HCT116 (cell line): ENCODE measurements around the gene POLR1A. TPM values are rescaled to one million over a fixed set of nuclear protein-coding genes. Genes with fewer than 3 reads are reported as not detected.

Source experiments
- ATAC-seq: fragments of 200-7000 bp; cut with Tn5 transposase; 2 replicates; pipeline ENCODE4 v1.9.1; 2020; ENCODE audit warnings: mild to moderate bottlenecking, moderate library complexity
- BruUV-seq: library from RNA; stranded (reverse); fragments of 400-500 nt; replicated peaks from 2 replicates; lab custom pipeline; 2021; lab: Mats Ljungman, UMichigan
- CTCF ChIA-PET: fragments of 300-600 bp; sonication (Branson Sonifier 250); formaldehyde crosslinking; loops from one replicate; lab custom pipeline; 2021; ENCODE audit warnings: antibody characterized with exemption; lab: Charles Lee
- POLR2A ChIA-PET: fragments of 300-600, 350-600 bp; sonication (Branson Sonifier 250); formaldehyde crosslinking; loops from one replicate; lab custom pipeline; 2021; ENCODE audit warnings: antibody characterized with exemption; lab: Charles Lee
- RAD21 ChIA-PET, 2 experiments: fragments of 300-600 bp; sonication (Branson Sonifier 250); formaldehyde crosslinking; loops; one replicate each; lab custom pipeline; 2023; ENCODE audit warnings: low total read pairs in 2 of 2; ENCODE audit not compliant: uncharacterized antibody in 2 of 2, unreplicated experiment in 2 of 2, low non-redundant PET in 1 of 2; lab: Charles Lee
- DNase-seq: peaks from one replicate; pipeline ENCODE4 v3.0.0-alpha.2; 2010; ENCODE audit warnings: low read depth, low spot score
- H2AFZ ChIP-seq: fragments of 200-600 bp; shearing (Covaris generic), sonication (generic); 2 replicates; pipeline ENCODE4 v1.6.1; 2017; ENCODE audit warnings: low read depth, mixed run types, mixed read lengths, antibody characterized with exemption, low read length; ENCODE audit not compliant: poor library complexity, severe bottlenecking
- H3K27ac ChIP-seq: 2 replicates; pipeline ENCODE4 v1.5.1; 2012; ENCODE audit warnings: low read depth, low read length
- H3K27me3 ChIP-seq: fragments of 200-600 bp; sonication (generic); 2 replicates; pipeline ENCODE4 v1.6.1; 2016; ENCODE audit warnings: mixed run types, low read length, mixed read lengths; ENCODE audit not compliant: insufficient read depth
- H3K36me3 ChIP-seq, 2 experiments: fragments of 200-500 bp in 1 of 2; fragments of 200-600 bp in 1 of 2; sonication (Bioruptor generic) in 1 of 2; sonication (generic) in 1 of 2; 2 replicates each; pipeline versions ENCODE4 v1.5.1 to v1.6.1; 2014 to 2016; ENCODE audit warnings: low read length in 2 of 2, inconsistent platforms in 1 of 2, mixed read lengths in 1 of 2, mixed run types in 1 of 2; ENCODE audit not compliant: insufficient read depth in 2 of 2, control insufficient read depth in 1 of 2
- H3K4me1 ChIP-seq, 2 experiments: fragments of 200-600 bp in 1 of 2; sonication (generic) in 1 of 2; 2 replicates each; pipeline versions ENCODE4 v1.5.1 to v1.6.1; 2012 to 2017; ENCODE audit warnings: low read length in 2 of 2, inconsistent platforms in 1 of 2, mild to moderate bottlenecking in 1 of 2, mixed read lengths in 1 of 2, mixed run types in 1 of 2, moderate library complexity in 1 of 2; ENCODE audit not compliant: insufficient read depth in 2 of 2, control insufficient read depth in 1 of 2
- H3K4me2 ChIP-seq: fragments of 200-600 bp; sonication (generic); 2 replicates; pipeline ENCODE4 v1.6.1; 2017; ENCODE audit warnings: mixed run types, low read length, mixed read lengths
- H3K4me3 ChIP-seq, 2 experiments: fragments of 200-600 bp in 1 of 2; sonication (generic) in 1 of 2; replicated peaks in 1 of 2; 2 replicates each; pipeline ENCODE4 v1.5.1; 2011 to 2016; ENCODE audit warnings: low read length in 2 of 2, control low read depth in 1 of 2, low read depth in 1 of 2, mild to moderate bottlenecking in 1 of 2, mixed read lengths in 1 of 2, mixed run types in 1 of 2
- H3K79me2 ChIP-seq: fragments of 200-600 bp; sonication (generic); 2 replicates; pipeline ENCODE4 v1.6.1; 2017; ENCODE audit warnings: mild to moderate bottlenecking, mixed run types, low read length, moderate library complexity, mixed read lengths; ENCODE audit not compliant: insufficient read depth
- H3K9ac ChIP-seq: fragments of 200-600 bp; sonication (generic); 2 replicates; pipeline ENCODE4 v1.6.1; 2016; ENCODE audit warnings: low read length, mixed read lengths
- H3K9me2 ChIP-seq: fragments of 200-600 bp; sonication (generic), shearing (Covaris generic); 2 replicates; pipeline ENCODE4 v1.6.1; 2017; ENCODE audit warnings: mixed run types, mild to moderate bottlenecking, moderate library complexity; ENCODE audit not compliant: insufficient read depth
- H3K9me3 ChIP-seq, 2 experiments: fragments of 200-500 bp in 1 of 2; fragments of 200-600 bp in 1 of 2; sonication (Bioruptor generic) in 1 of 2; sonication (generic) in 1 of 2; 2 replicates each; pipeline ENCODE4 v1.6.1; 2014 to 2017; ENCODE audit warnings: low read length in 2 of 2, mixed read lengths in 2 of 2, inconsistent platforms in 1 of 2, low read depth in 1 of 2, mild to moderate bottlenecking in 1 of 2, mixed run types in 1 of 2, moderate library complexity in 1 of 2; ENCODE audit not compliant: control insufficient read depth in 1 of 2, insufficient read depth in 1 of 2
- H4K20me1 ChIP-seq: fragments of 200-600 bp; sonication (generic), shearing (Covaris generic); 2 replicates; pipeline ENCODE4 v1.6.1; 2017; ENCODE audit warnings: mixed run types, mild to moderate bottlenecking, moderate library complexity; ENCODE audit not compliant: insufficient read depth
- CEBPB ChIP-seq: IDR thresholded peaks from 2 replicates; pipeline ENCODE4 v1.6.1; 2012; ENCODE audit warnings: low read depth
- EZH2phosphoT487 ChIP-seq: fragments of 200-600 bp; IDR thresholded peaks from 2 replicates; pipeline ENCODE4 v1.6.1; 2018; ENCODE audit warnings: antibody characterized with exemption, borderline replicate concordance
- intact Hi-C: fragments of 100-400 bp; cut with micrococcal nuclease; formaldehyde crosslinking; loops from 2 replicates; pipeline ENCODE4 v1.10.0; 2022
- total RNA-seq: library from RNA; stranded (reverse); gene quantifications from one replicate; pipeline ENCODE4 v1.2.1, GENCODE V29; 2021; ENCODE audit not compliant: unreplicated experiment
- TF ChIP-seq, protein P1 (sequence below): IDR thresholded peaks from 2 replicates; pipeline ENCODE4 v1.6.1; 2011; ENCODE audit warnings: mild to moderate bottlenecking, low read length, moderate library complexity; ENCODE audit not compliant: insufficient replicate concordance; ENCODE audit errors: extremely low read depth
- TF ChIP-seq, protein P2 (sequence below): IDR thresholded peaks from 2 replicates; pipeline ENCODE4 v1.6.1; 2012
- TF ChIP-seq, protein P3 (sequence below): IDR thresholded peaks from 2 replicates; pipeline ENCODE4 v1.6.1; 2012; ENCODE audit warnings: low read depth
- TF ChIP-seq, protein P4 (sequence below), 3 experiments: fragments of 200-600 bp in 1 of 3; sonication (generic) in 1 of 3; IDR thresholded peaks in 2 of 3; conservative IDR thresholded peaks in 1 of 3; 2 replicates each; pipeline ENCODE4 v1.5.1; 2012 to 2017; ENCODE audit warnings: low read depth in 2 of 3, low read length in 2 of 3, antibody characterized with exemption in 1 of 3, borderline replicate concordance in 1 of 3, control low read depth in 1 of 3, mild to moderate bottlenecking in 1 of 3, mixed read lengths in 1 of 3, mixed run types in 1 of 3, moderate library complexity in 1 of 3; ENCODE audit not compliant: insufficient read depth in 1 of 3
- TF ChIP-seq, protein P5 (sequence below): IDR thresholded peaks from 2 replicates; pipeline ENCODE4 v1.6.1; 2012

The POLR1A gene
- total RNA-seq, 1 experiment from 2014 or later = 46.6 TPM

DNA sequence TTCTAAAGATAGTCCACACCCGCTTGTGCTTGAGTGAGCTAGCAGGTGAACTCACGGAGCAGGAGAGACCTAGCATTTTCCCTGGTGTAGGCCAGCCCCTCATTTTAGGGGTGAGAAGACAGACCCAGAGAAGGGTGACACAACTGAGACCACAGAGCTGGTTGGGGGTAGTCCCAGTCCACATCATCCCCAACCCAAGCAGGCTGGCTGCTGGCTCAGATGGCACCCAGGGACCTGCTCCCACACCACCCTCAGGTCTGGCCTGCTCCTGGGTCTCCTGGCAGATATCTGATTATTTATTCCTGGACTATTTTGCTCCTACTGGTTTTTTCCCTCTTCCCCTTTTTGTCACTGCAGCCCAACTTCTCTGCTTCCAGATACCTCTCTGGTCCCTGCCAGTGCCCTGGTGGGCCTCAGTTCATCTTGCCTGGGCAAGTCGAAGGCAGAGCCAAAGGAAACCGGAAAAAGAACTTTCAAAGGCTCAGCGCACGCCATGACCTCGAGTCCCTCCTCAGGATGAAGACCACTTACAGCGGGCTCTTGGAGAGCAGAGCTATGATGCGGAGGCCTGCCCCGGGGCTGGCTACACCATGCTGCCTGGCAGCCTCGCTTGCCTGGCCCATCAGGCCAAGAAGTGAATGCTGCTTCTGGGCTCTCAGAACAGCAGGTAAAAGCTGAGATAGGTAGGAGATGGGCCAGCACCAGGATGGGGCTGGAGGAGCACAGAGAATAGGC lies 72.7 kb downstream of the POLR1A start:
- DNase-seq = no peak
- no peak overlapping the region for H3K4me3 ChIP-seq
- no peak for ATAC-seq
- no peak overlapping the region for H3K9ac ChIP-seq
- H3K27me3 ChIP-seq = no peaks in the 10 kb centered on the region
- H2AFZ ChIP-seq = no peak overlapping the region
- BruUV-seq = no TSS peak
- no peak overlapping the region for H3K27ac ChIP-seq
- ChIA-PET POLR2A (no interaction called here), RAD21 (no interaction called here), CTCF (no interaction called here)
- TF ChIP-seq, protein P1, sequence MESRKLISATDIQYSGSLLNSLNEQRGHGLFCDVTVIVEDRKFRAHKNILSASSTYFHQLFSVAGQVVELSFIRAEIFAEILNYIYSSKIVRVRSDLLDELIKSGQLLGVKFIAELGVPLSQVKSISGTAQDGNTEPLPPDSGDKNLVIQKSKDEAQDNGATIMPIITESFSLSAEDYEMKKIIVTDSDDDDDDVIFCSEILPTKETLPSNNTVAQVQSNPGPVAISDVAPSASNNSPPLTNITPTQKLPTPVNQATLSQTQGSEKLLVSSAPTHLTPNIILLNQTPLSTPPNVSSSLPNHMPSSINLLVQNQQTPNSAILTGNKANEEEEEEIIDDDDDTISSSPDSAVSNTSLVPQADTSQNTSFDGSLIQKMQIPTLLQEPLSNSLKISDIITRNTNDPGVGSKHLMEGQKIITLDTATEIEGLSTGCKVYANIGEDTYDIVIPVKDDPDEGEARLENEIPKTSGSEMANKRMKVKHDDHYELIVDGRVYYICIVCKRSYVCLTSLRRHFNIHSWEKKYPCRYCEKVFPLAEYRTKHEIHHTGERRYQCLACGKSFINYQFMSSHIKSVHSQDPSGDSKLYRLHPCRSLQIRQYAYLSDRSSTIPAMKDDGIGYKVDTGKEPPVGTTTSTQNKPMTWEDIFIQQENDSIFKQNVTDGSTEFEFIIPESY = no peak
- TF ChIP-seq CEBPB (no peak), EZH2phosphoT487 (no peak)
- TF ChIP-seq, protein P2, sequence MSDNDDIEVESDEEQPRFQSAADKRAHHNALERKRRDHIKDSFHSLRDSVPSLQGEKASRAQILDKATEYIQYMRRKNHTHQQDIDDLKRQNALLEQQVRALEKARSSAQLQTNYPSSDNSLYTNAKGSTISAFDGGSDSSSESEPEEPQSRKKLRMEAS = no peak
- TF ChIP-seq, protein P3, sequence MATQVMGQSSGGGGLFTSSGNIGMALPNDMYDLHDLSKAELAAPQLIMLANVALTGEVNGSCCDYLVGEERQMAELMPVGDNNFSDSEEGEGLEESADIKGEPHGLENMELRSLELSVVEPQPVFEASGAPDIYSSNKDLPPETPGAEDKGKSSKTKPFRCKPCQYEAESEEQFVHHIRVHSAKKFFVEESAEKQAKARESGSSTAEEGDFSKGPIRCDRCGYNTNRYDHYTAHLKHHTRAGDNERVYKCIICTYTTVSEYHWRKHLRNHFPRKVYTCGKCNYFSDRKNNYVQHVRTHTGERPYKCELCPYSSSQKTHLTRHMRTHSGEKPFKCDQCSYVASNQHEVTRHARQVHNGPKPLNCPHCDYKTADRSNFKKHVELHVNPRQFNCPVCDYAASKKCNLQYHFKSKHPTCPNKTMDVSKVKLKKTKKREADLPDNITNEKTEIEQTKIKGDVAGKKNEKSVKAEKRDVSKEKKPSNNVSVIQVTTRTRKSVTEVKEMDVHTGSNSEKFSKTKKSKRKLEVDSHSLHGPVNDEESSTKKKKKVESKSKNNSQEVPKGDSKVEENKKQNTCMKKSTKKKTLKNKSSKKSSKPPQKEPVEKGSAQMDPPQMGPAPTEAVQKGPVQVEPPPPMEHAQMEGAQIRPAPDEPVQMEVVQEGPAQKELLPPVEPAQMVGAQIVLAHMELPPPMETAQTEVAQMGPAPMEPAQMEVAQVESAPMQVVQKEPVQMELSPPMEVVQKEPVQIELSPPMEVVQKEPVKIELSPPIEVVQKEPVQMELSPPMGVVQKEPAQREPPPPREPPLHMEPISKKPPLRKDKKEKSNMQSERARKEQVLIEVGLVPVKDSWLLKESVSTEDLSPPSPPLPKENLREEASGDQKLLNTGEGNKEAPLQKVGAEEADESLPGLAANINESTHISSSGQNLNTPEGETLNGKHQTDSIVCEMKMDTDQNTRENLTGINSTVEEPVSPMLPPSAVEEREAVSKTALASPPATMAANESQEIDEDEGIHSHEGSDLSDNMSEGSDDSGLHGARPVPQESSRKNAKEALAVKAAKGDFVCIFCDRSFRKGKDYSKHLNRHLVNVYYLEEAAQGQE = no peak
- TF ChIP-seq, protein P4, sequence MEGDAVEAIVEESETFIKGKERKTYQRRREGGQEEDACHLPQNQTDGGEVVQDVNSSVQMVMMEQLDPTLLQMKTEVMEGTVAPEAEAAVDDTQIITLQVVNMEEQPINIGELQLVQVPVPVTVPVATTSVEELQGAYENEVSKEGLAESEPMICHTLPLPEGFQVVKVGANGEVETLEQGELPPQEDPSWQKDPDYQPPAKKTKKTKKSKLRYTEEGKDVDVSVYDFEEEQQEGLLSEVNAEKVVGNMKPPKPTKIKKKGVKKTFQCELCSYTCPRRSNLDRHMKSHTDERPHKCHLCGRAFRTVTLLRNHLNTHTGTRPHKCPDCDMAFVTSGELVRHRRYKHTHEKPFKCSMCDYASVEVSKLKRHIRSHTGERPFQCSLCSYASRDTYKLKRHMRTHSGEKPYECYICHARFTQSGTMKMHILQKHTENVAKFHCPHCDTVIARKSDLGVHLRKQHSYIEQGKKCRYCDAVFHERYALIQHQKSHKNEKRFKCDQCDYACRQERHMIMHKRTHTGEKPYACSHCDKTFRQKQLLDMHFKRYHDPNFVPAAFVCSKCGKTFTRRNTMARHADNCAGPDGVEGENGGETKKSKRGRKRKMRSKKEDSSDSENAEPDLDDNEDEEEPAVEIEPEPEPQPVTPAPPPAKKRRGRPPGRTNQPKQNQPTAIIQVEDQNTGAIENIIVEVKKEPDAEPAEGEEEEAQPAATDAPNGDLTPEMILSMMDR (IDR thresholded peaks at IDR 0.05 in 2 of 3, conservative IDR thresholded peaks at IDR 0.05 in 1 of 3; ENCODE audit: borderline replicate concordance in 1 of 3, insufficient read depth in 1 of 3, low read depth in 2 of 3, low read length in 2 of 3) = no peak
- TF ChIP-seq, protein P5, sequence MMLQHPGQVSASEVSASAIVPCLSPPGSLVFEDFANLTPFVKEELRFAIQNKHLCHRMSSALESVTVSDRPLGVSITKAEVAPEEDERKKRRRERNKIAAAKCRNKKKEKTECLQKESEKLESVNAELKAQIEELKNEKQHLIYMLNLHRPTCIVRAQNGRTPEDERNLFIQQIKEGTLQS = no peak
- intact Hi-C loops = no loop called here
- H3K36me3 ChIP-seq = peaks cover 45 to 57% of the 10 kb centered on the region in 2 experiments; a peak in 3 of 4 replicates
- no peaks in the 10 kb centered on the region for H3K4me1 ChIP-seq
- H3K79me2 ChIP-seq = no peaks in the 10 kb centered on the region
- H3K9me3 ChIP-seq = no peaks in the 10 kb centered on the region
- H3K9me2 ChIP-seq = no peaks in the 10 kb centered on the region
- no peak overlapping the region for H3K4me2 ChIP-seq
- H4K20me1 ChIP-seq = no peaks in the 10 kb centered on the region
